Inferior parietal cortex (tissue), 1 donor: ENCODE measurements around the gene ZNF391.
A peak's percentile ranks its signal among the peaks of the same experiment; 100 is the strongest.
"Not testable (repeated sequence)": the region's sequence is repeated elsewhere in the genome, so short reads cannot be mapped to it uniquely, and the experiment has no call there.

Experiments used
- DNase-seq: peaks from one replicate; pipeline ENCODE4 v3.0.0-alpha.2; 2016; ENCODE audit errors: extremely low spot score

Gene ZNF391

DNA sequence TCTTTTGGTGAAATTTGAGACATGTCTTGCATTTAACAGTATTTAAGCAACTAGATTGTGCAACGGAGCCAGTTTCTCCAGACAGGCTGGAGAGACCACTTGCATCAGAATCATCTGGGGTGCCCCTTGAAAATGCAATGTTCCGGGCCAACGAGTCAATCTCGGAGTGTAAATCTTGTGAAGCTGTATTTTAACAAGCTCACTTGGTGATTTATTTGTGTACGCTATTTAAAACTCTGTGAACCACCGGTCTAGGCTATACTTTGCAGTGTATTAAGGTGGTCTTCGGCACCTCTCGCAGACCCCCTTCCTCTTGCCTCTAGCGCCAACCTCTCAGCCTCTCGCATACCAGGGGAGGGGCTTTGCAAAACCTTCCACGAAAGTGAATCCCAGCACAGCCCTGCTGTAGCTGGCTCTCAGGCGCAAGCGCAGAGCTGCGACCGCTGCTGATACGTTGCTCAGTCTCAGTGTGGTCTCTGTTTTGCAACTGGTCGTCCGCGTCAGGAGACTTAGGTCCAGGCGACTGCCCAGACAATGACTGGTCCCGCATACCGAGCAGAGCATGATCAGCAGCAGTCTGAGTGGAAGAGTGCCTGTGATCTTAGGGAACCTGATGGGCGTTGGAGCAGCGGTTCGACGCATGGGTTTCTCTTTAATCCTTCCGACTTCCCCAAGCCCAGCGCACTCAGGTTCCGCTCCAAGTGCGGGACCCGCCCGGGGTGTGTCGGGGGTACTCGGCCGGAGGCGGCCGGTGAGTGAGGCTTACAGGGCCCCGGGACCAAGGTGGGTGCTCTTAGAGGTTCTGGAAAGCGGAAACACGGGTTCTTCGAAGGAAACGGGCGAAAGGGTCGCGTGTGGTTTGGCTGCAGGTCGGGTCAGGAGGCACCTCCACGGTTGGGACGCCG, at the start of gene ZNF391:
TSS of gene ZNF391 (plus strand) at position 467 of the 905 bp plus-strand sequence. CDS start 11,612 bp downstream, outside the sequence.
- peak; percentile 81 for DNase-seq

DNA sequence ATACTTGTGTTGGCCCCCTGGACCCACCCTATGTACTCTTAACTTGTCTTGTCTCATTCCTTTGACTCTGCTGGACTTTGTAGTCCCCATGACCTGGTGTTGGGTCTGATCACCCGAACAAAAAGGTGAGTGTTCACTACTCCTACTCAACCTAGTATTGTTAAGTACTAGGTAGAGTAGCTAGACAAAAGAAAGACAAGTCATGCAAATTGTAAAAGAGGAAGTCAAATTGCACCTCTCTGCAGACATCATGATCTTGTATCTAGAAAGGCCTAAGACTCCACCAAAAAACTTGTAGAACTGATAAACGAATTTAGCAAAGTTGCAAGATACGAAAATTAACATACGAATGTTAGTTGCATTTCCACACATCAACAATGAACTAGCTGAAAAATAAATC, 35.7 kb upstream of the ZNF391 start:
- DNase-seq: no peak

DNA sequence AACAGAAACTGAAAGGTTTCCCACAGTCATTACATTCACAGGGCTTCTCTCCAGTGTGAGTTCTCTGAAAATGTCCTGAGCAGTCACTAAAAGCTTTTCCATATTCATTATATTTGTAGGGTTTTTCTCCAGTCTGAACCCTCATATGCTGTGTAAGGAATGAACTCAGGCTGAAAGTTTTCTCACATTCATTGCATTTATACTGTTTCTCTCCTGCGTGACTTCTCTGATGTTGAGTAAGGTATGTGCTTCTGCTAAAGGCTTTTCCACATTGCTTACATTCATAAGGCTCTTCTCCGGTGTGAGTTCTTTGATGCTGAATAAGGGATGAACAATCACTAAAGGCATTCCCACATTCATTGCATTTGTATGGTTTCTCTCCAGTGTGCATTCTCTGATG, 29.8 kb upstream of the ZNF391 start:
- no peak for DNase-seq

DNA sequence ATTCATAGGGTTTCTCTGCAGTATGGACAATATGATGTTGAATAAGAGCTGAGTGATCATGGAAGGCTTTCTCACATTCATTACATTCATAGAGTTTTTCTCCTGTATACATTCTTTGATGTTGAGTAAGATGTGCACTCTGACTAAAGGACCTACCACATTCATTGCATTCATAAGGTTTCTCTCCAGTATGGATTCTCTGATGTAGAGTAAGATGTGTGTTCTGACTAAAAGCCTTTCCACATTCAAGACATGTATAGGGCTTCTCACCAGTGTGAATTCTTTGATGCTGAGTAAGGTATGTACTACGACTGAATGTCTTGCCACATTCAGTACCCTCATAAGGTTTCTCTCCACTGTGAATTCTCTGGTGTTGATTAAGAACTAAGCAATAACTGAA, 29.3 kb upstream of the ZNF391 start:
- no peak for DNase-seq

DNA sequence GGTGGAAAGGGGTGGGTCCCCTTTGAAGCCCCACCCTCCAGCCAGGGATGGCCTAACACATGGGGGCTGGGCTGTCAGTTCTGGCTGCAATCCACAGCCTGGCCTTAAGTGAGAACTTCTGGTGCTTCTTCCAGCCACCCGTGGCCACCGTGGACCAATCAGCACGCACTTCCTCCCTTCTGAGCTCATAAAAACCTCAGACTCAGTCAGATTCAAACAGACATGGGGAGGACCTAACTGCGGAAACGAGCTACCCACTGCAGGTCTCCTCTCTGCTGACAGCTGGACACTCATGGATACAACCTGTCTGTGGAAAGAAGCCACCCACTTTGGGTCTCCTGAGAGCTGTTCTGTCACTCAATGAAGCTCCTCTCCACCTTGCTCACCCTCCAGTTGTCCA, 20.4 kb upstream of the ZNF391 start:
- no peak for DNase-seq

DNA sequence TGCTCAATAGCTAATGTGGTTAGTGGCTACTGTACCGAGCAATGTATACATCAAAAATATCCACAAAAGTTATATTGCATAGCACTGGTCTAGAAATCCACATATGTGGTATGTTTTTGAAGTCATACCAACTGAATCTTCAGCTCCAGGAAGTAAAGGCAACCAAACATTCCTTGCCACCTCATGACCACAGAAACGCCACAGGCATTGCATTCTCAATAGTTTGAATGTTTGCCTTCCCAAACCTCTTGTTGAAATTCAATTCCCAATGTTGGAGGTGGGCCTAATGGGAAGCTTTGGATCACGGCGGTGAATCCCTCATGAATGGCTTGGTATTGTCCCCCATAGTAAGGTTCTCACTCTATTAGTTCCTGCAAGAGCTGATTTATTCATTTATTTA, 18.2 kb upstream of the ZNF391 start:
- no peak for DNase-seq

DNA sequence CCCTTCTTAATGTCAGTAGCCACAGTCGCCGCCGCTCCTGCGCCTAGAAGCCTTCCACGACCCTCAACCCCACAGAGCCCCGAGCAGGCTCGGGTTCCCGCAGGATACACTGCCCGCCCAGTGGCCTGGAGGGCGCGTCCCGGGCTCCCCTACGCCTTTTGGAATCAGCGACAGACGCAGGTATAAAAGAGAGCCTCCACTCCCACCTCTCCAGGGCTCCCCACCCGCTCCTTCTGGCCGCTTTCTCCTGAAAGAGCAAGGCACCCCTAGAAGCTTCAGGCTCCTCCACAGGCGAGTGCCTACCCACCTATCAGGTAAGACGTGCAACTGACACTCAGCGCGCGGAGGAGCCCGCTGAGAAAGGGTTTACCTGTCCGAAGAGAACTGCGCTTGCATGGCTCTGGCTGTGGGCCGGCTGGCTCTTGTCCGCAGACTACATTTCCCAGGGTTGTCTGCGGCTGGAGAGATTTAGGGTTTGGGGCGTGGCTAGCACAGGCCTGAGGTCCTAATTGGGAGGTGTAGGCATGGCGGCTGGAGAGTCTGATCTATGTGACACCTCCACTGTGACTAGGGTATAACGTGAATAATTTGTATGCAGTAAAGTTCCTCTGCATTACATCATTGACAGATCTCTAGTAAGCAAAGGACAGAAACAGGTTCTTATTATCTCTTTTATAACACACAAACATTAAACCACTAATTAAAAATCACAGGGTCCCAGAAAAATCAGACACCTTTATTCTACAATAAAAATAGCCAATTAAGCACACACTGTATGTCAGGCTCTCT, 13.5 kb upstream of the ZNF391 start:
- peak; percentile 82 for DNase-seq

DNA sequence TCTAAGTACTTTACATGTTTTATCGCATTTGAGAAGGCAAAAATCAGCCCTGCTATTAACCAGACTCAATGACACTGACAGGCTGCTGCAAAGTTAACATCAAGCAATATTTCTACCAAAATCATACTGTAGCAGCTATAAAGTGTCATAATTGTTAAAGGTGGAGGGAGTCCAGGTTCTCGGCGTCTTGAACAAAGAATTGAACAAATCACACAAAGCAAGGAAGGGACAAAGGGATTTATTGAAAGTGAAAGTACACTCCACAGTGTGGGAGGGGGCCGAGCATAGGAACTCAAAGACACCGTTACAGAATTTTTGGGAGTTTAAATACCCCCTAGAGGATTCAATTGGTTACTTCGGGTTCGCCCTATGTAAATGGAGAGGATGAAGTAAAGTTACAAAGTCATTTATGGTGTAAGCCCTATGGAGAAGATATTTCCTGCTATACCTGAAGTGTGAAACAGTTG, 12.9 kb upstream of the ZNF391 start:
- peak; percentile 47 for DNase-seq

DNA sequence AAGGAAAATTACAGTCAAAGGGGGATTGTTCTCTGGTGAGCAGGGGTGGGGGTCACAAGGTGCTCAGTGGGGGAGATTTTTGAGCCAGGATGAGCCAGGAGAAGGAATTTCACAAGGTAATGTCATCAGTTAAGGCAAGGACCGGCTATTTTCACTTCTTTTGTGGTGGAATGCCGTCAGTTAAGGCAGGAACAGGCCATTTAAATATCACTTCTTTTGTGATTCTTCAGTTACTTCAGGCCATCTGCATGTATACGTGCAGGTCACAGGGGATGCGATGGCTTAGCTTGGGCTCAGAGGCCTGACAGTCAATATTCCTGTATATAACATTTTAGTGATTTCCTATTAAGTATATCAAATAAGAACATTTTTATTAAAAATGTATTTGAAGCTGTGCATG, 10.2 kb upstream of the ZNF391 start:
- not testable (repeated sequence) for DNase-seq

DNA sequence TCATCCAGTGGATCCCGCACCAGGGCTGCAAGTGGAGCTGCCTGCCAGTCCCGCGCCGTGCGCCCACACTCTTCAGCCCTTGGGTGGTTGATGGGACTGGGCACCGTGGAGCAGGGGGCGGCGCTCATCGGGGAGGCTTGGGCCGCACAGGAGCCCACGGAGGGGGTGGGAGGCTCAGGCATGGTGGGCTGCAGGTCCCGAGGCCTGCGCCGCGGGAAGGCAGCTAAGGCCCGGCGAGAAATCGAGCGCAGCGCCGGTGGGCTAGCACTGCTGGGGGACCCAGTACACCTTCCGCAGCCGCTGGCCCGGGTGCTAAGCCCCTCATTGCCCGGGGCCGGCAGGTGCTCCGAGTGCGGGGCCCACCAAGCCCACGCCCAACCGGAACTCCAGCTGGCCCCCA, 7.6 kb upstream of the ZNF391 start:
- not testable (repeated sequence) for DNase-seq

DNA sequence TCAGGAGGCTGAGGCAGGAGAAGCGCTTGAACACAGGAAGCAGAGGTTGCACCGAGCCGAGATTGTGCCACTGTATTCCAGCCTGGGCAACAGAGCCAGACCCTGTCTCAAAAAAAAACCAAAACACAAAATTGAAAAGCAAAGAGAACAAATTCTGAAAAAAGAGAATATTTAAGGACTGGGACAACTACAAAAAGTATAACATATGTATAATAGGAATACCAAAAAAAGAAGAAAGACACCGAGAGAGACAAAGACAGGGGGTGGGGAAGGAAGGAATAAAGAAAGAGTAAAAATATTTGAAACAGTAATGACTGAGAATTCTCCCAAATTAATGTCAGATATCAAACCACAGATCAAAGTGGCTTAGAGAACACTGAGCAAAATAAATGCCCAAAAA, 5.5 kb upstream of the ZNF391 start:
- DNase-seq: no peak

DNA sequence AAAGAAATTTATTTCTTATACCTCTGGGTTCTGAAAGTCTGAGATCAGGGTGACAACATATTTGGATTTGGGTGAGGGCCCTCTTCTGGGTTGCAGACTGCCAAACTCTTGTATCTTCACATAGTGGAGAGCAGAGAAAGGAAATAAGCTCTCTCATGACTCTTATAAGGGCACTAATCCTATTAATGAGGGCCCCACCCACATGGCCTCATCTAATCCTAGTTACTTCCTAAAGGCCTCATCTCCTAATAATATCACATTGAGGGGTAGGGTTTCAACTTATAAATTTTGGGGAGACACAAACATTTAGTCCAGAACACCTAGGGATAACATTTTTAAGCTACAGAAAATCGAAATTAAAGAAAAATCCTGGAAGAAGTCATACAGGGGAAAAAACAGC, 5.1 kb upstream of the ZNF391 start:
- no peak for DNase-seq

DNA sequence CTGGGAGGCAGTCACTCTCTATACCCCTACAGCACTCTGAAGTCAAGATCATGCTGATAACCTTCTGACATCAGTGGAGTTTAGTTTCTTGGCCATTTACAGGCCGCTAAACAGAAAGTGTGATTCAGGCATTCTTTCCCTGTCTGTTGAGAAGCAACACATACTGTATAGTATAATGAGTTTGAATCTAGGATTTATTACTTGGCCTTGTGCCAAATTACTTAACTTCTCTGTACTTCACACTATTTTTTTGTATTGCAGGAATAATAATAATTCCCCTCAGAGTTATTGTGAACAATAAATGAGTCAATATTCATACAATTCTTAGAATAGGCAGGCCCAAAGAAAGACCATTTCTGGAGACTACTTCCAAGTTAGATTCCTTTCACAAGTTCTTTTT, 4.1 kb downstream of the ZNF391 start:
- no peak for DNase-seq

DNA sequence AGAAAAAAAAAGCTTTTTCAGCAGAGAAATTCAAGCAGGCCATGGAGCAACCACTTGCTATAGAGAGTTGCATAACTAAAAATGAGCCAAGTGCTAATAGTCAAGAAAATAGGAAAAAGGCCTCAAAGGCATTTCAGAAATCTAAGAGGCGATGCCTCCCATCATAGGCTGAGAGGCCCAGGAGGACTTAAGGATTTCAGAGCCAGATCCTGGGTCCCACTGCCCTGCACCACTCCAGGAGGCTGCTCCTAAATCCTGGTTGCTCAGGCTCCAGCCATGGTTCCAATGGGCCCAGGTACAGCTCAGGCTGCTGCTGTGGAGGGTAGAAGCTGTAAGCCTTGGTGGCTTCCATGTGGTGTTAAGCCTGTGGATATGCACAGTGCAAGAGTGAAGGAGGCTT, 5.5 kb downstream of the ZNF391 start:
- DNase-seq: no peak

DNA sequence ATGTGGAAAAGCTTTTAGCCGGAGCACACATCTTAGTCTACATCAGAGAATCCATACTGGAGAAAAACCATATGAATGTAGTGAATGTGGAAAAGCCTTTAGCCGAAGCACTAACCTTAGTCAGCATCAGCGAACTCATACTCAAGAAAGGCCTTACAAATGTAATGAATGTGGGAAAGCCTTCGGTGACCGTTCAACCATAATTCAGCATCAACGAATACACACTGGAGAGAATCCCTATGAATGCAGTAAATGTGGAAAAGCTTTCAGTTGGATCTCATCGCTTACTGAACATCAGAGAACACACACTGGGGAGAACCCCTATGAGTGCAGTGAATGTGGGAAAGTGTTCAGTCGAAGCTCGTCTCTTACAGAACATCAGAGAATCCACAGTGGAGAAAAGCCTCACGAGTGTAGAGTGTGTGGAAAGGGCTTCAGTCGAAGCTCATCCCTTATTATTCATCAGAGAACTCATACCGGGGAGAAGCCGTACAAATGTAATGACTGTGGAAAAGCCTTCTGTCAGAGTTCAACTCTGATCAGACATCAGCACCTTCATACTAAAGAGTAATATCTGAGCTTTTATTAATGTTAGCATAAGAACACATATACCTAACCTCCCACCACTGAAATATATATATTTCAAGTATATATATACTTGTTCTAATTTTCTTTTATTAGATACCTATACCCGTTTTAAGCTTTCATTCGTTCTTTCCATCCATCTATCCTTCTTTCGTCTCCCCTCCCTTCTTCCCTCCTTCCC, 12.5 kb downstream of the ZNF391 start:
- DNase-seq: no peak

DNA sequence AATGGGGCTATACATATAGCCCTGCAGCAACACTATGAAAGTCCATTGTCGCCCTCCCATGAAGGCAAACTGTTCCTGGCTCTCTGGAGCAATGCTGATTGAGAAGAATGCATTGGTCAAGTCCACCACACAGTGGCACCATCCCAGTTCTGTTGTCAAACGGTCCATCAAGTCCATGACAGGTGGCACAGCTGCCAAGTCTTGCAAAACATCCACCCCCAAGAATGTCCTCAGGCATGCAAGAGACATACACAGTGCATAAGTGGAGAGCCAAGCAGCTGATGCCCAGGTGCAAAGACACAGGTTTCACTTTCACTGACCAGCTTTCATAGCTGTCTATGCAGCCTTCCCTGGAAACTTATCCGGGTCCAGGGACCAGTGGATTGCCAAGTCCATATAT, 17.5 kb downstream of the ZNF391 start:
- DNase-seq: no peak

DNA sequence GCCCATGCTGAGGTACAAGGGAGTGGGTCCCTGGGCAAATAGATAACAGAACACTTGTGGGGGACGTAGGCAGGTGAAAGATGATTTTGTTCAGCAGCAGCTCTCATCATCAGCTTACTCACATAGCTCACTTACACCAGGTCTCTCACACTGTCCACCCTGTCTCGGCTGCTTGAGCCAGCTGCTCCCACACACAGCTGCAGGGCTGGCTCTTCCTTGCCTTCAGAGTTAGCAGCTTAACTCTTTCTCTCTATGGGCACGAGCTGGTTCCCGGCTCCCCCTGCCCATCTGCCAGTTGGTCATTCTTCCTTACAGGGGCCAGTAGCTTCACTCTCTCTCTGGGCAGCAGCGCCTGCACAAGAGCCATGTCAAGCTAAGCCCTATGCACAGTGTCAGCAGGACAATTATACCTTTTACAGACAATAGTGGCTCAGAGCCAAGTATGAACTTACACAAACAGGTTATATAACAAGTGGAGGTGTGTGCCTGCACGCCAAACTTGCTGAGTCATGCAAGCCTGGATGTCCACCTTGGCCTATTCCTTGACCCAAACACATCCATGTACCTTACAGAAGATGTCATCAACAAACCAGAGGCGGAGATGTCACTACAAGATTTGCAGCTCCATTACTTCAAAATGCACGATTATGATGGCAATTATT, 18.7 kb downstream of the ZNF391 start:
- no peak for DNase-seq

DNA sequence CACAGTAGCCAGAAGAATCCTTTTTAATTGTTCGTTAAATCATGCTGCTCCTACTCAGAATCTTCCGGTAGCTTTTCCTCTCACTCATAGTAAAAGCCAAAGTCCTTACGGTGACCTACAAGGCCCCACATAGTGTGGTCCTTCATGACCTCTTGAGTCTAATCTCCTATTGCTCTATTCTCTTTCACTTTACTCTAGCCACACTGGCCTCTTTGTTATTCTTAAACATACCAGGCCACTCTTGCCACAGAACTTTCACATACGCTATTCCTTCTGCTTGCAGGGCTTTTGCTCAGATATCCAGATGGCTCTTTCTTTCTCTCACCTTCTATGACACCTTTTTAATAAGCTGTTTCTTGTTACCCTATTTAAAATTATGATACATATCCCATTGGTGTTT, 25.7 kb downstream of the ZNF391 start:
- DNase-seq: no peak

DNA sequence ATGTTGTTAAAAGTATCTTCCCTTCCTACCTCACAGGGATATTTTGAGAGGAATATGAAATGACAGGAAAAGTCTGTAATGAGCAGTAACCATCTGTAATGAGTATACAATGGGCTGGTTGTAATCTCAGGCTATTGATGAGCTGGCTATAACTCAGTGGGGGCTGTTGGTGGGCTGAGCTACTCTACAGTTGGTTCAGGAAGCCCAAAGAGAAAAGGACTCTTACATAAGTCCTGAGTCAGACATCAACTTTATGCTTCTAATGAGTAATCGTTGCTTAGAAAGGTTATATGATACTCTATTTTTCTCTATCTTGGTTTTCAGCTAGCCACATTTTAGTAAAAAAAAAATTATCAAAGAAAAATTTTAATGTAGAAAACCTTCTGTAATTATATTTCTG, 26.4 kb downstream of the ZNF391 start:
- DNase-seq: no peak

DNA sequence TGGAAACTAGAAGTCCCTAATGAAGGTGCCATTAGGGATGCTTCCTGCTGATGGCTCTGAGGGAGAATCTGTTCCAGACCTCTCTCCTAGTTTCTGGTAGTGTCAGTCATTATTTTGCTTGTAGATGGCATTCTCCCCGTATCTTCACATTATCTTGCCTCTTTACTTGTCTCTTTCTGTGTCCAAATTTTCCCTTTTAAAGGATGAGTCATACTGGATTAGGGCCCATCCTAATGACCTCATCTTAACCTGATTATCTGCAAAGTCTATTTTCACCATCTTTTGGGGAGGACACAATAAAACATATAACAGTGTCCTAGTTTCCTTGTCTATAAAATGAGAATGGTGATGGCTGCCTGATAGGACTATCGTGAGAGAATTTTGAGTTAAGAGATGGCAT, 27.3 kb downstream of the ZNF391 start:
- no peak for DNase-seq

DNA sequence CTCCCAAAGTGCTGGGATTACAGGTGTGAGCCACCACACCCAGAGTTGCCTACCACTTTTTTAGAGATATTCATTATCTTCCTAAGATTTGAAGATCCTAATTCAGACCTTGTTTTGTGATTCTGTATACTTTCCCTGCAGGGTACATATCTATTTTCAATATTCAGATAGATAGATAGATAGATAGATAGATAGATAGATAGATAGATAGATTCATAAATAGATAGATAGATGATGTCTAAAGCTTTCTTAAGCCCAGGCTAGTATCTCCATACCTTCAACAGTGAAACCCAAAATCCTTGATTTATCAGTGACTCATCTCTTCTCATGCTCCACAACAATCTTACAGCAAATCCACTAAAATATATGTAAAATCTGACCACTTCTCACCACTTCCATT, 30.8 kb downstream of the ZNF391 start:
- DNase-seq: no peak
